HCT116 (cell line): Measurements from ENCODE around the gene TMEM256. TPM values are rescaled to one million over a fixed set of nuclear protein-coding genes. Genes with fewer than 3 reads are reported as not detected.

Experiments used
- ATAC-seq: fragments of 200-7000 bp; cut with Tn5 transposase; 2 replicates; pipeline ENCODE4 v1.9.1; 2020; ENCODE audit warnings: mild to moderate bottlenecking, moderate library complexity
- Bru-seq: library from RNA; stranded (reverse); fragments of 400-500 nt; gene quantifications from one replicate; lab custom pipeline; 2021; lab: Mats Ljungman, UMichigan
- BruChase-seq, 2 experiments: library from RNA; stranded (reverse); fragments of 400-500 nt; gene quantifications; one replicate each; lab custom pipeline; 2021; lab: Mats Ljungman, UMichigan
- BruUV-seq: library from RNA; stranded (reverse); fragments of 400-500 nt; replicated peaks from 2 replicates; lab custom pipeline; 2021; lab: Mats Ljungman, UMichigan
- CTCF ChIA-PET: fragments of 300-600 bp; sonication (Branson Sonifier 250); formaldehyde crosslinking; loops from one replicate; lab custom pipeline; 2021; ENCODE audit warnings: antibody characterized with exemption; lab: Charles Lee
- POLR2A ChIA-PET: fragments of 300-600, 350-600 bp; sonication (Branson Sonifier 250); formaldehyde crosslinking; loops from one replicate; lab custom pipeline; 2021; ENCODE audit warnings: antibody characterized with exemption; lab: Charles Lee
- RAD21 ChIA-PET, 2 experiments: fragments of 300-600 bp; sonication (Branson Sonifier 250); formaldehyde crosslinking; loops; one replicate each; lab custom pipeline; 2023; ENCODE audit warnings: low total read pairs in 2 of 2; ENCODE audit not compliant: uncharacterized antibody in 2 of 2, unreplicated experiment in 2 of 2, low non-redundant PET in 1 of 2; lab: Charles Lee
- DNase-seq: peaks from one replicate; pipeline ENCODE4 v3.0.0-alpha.2; 2010; ENCODE audit warnings: low read depth, low spot score
- H2AFZ ChIP-seq: fragments of 200-600 bp; shearing (Covaris generic), sonication (generic); 2 replicates; pipeline ENCODE4 v1.6.1; 2017; ENCODE audit warnings: low read depth, mixed run types, mixed read lengths, antibody characterized with exemption, low read length; ENCODE audit not compliant: poor library complexity, severe bottlenecking
- H3K27ac ChIP-seq: 2 replicates; pipeline ENCODE4 v1.5.1; 2012; ENCODE audit warnings: low read depth, low read length
- H3K27me3 ChIP-seq: fragments of 200-600 bp; sonication (generic); 2 replicates; pipeline ENCODE4 v1.6.1; 2016; ENCODE audit warnings: mixed run types, low read length, mixed read lengths; ENCODE audit not compliant: insufficient read depth
- H3K36me3 ChIP-seq, 2 experiments: fragments of 200-500 bp in 1 of 2; fragments of 200-600 bp in 1 of 2; sonication (Bioruptor generic) in 1 of 2; sonication (generic) in 1 of 2; 2 replicates each; pipeline versions ENCODE4 v1.5.1 to v1.6.1; 2014 to 2016; ENCODE audit warnings: low read length in 2 of 2, inconsistent platforms in 1 of 2, mixed read lengths in 1 of 2, mixed run types in 1 of 2; ENCODE audit not compliant: insufficient read depth in 2 of 2, control insufficient read depth in 1 of 2
- H3K4me1 ChIP-seq, 2 experiments: fragments of 200-600 bp in 1 of 2; sonication (generic) in 1 of 2; 2 replicates each; pipeline versions ENCODE4 v1.5.1 to v1.6.1; 2012 to 2017; ENCODE audit warnings: low read length in 2 of 2, inconsistent platforms in 1 of 2, mild to moderate bottlenecking in 1 of 2, mixed read lengths in 1 of 2, mixed run types in 1 of 2, moderate library complexity in 1 of 2; ENCODE audit not compliant: insufficient read depth in 2 of 2, control insufficient read depth in 1 of 2
- H3K4me2 ChIP-seq: fragments of 200-600 bp; sonication (generic); 2 replicates; pipeline ENCODE4 v1.6.1; 2017; ENCODE audit warnings: mixed run types, low read length, mixed read lengths
- H3K4me3 ChIP-seq, 2 experiments: fragments of 200-600 bp in 1 of 2; sonication (generic) in 1 of 2; replicated peaks in 1 of 2; 2 replicates each; pipeline ENCODE4 v1.5.1; 2011 to 2016; ENCODE audit warnings: low read length in 2 of 2, control low read depth in 1 of 2, low read depth in 1 of 2, mild to moderate bottlenecking in 1 of 2, mixed read lengths in 1 of 2, mixed run types in 1 of 2
- H3K79me2 ChIP-seq: fragments of 200-600 bp; sonication (generic); 2 replicates; pipeline ENCODE4 v1.6.1; 2017; ENCODE audit warnings: mild to moderate bottlenecking, mixed run types, low read length, moderate library complexity, mixed read lengths; ENCODE audit not compliant: insufficient read depth
- H3K9ac ChIP-seq: fragments of 200-600 bp; sonication (generic); 2 replicates; pipeline ENCODE4 v1.6.1; 2016; ENCODE audit warnings: low read length, mixed read lengths
- H3K9me2 ChIP-seq: fragments of 200-600 bp; sonication (generic), shearing (Covaris generic); 2 replicates; pipeline ENCODE4 v1.6.1; 2017; ENCODE audit warnings: mixed run types, mild to moderate bottlenecking, moderate library complexity; ENCODE audit not compliant: insufficient read depth
- H3K9me3 ChIP-seq, 2 experiments: fragments of 200-500 bp in 1 of 2; fragments of 200-600 bp in 1 of 2; sonication (Bioruptor generic) in 1 of 2; sonication (generic) in 1 of 2; 2 replicates each; pipeline ENCODE4 v1.6.1; 2014 to 2017; ENCODE audit warnings: low read length in 2 of 2, mixed read lengths in 2 of 2, inconsistent platforms in 1 of 2, low read depth in 1 of 2, mild to moderate bottlenecking in 1 of 2, mixed run types in 1 of 2, moderate library complexity in 1 of 2; ENCODE audit not compliant: control insufficient read depth in 1 of 2, insufficient read depth in 1 of 2
- H4K20me1 ChIP-seq: fragments of 200-600 bp; sonication (generic), shearing (Covaris generic); 2 replicates; pipeline ENCODE4 v1.6.1; 2017; ENCODE audit warnings: mixed run types, mild to moderate bottlenecking, moderate library complexity; ENCODE audit not compliant: insufficient read depth
- ATF3 ChIP-seq: IDR thresholded peaks from 2 replicates; pipeline ENCODE4 v1.6.1; 2012
- MAX ChIP-seq: IDR thresholded peaks from 2 replicates; pipeline ENCODE4 v1.6.1; 2012
- POLR2A ChIP-seq: IDR thresholded peaks from 2 replicates; pipeline ENCODE4 v1.7.0; 2011; ENCODE audit warnings: borderline replicate concordance; ENCODE audit not compliant: insufficient read depth, insufficient read length; ENCODE audit errors: extremely low read depth
- POLR2AphosphoS5 ChIP-seq: IDR thresholded peaks from 2 replicates; pipeline ENCODE4 v1.6.1; 2011; ENCODE audit warnings: mild to moderate bottlenecking, low read depth, low read length, moderate library complexity
- REST ChIP-seq: IDR thresholded peaks from 2 replicates; pipeline ENCODE4 v1.6.1; 2012; ENCODE audit warnings: low read depth
- SIN3A ChIP-seq: IDR thresholded peaks from 2 replicates; pipeline ENCODE4 v1.6.1; 2012; ENCODE audit warnings: low read depth
- SP1 ChIP-seq: IDR thresholded peaks from 2 replicates; pipeline ENCODE4 v1.6.1; 2012; ENCODE audit warnings: low read depth
- YY1 ChIP-seq: IDR thresholded peaks from 2 replicates; pipeline ENCODE4 v1.6.1; 2011; ENCODE audit warnings: low read length, low read depth, moderate library complexity, mild to moderate bottlenecking; ENCODE audit not compliant: insufficient replicate concordance; ENCODE audit errors: extremely low read depth
- intact Hi-C: fragments of 100-400 bp; cut with micrococcal nuclease; formaldehyde crosslinking; loops from 2 replicates; pipeline ENCODE4 v1.10.0; 2022
- long read RNA-seq: library from polyadenylated mRNA; unstranded; transcript quantifications from one replicate; pipeline ENCODE4 v2.0.0, GENCODE V29; 2021; ENCODE audit not compliant: unreplicated experiment
- polyA plus RNA-seq: library from polyadenylated mRNA; unstranded; fragments of >200 nt; gene quantifications from 2 replicates; pipeline ENCODE4 v1.2.1, GENCODE V29; 2012; ENCODE audit warnings: missing spikeins
- total RNA-seq: library from RNA; stranded (reverse); gene quantifications from one replicate; pipeline ENCODE4 v1.2.1, GENCODE V29; 2021; ENCODE audit not compliant: unreplicated experiment

The TMEM256 gene
- total RNA-seq = 110 TPM
- polyA plus RNA-seq = 152 and 197 TPM in 2 replicates
- percentile 93 among the genes with signal in this experiment for Bru-seq, nascent RNA
- BruChase-seq, experiment 1, labeled RNA remaining after a 6-hour chase = percentile 93 among the genes with signal in this experiment
- BruChase-seq, experiment 2, labeled RNA remaining after a 2-hour chase = percentile 92 among the genes with signal in this experiment
- long read RNA-seq, transcript TMEM256-201 (4 exons, 486 nt) = major isoform, 41 of 42 reads
- long read RNA-seq, partial matches to known transcripts = 1 of 42 reads
- long read RNA-seq, other reads (novel, unspliced or antisense) = 0 of 42 reads

- Histone ChIP-seq H4K20me1 (no peaks in the 10 kb centered on the region), H3K9me2 (no peaks in the 10 kb centered on the region), H3K4me2 (peak within 1 kb of the TSS; percentile 81), H3K9ac (peak within 1 kb of the TSS; percentile 84)
- peak; percentile 88 for ATAC-seq
- POLR2A ChIA-PET = interaction anchor here (0.6 to 2.3 kb wide), 32 partner anchors 9 to 453 kb away, joined by 3 to 33 read pairs (median 4); partner anchors contain the start of genes ACAP1, MPDU1, NAA38 and NEURL4
- TF ChIP-seq POLR2AphosphoS5 (peak; percentile 94), SIN3A (0 out of 2 replicates have a peak, but pooled peaks have one; percentile 47), POLR2A (peak; percentile 87), SP1 (peak; percentile 93), ATF3 (no peak), MAX (no peak; the same call in 1 of the 2 replicates), YY1 (peak; percentile 86), REST (no peak)
- TF ChIP-seq, all 23 proteins: peak for 5
- peaks cover 8% of the 10 kb centered on the region for H3K79me2 ChIP-seq
- no TSS peak for BruUV-seq
- H3K27me3 ChIP-seq = no peaks in the 10 kb centered on the region
- no peaks in the 10 kb centered on the region for H3K9me3 ChIP-seq
- intact Hi-C loops = loop anchor here (1.0 kb wide), 1 partner anchor 31 kb away; the partner anchor contains the start of gene TMEM102
- H2AFZ ChIP-seq = no peak within 1 kb of the TSS
- peak; percentile 98 for DNase-seq
- ChIA-PET CTCF (interaction anchor here (0.6 to 1.4 kb wide), 9 partner anchors 10 to 438 kb away, joined by 3 to 20 read pairs (median 4); partner anchors contain the start of genes PLSCR3, TMEM102, TMEM95 and TNK1), RAD21 (interaction anchor here (0.5 to 1.3 kb wide), 4 partner anchors 10 to 123 kb away, joined by 3 read pairs; partner anchors contain the start of genes NEURL4 (in 1 of the 2), PLSCR3 (in 1 of the 2) and SLC2A4 (in 1 of the 2))
- no peaks in the 10 kb centered on the region; a peak in 1 of 4 replicates for H3K36me3 ChIP-seq
- peak within 1 kb of the TSS; percentile 61 to 83 for H3K4me3 ChIP-seq
- peak within 1 kb of the TSS; percentile 70 for H3K27ac ChIP-seq
- peaks cover 33 to 48% of the 10 kb centered on the region in 2 experiments for H3K4me1 ChIP-seq
Observed at GRCh38 chr17:7403977-7404736, at the start of gene TMEM256. Gene TMEM256, minus strand, starts transcription at chr17:7404097. Its CDS starts 13 bp downstream, at chr17:7404084.
